Measurements from ENCODE around the gene TBC1D7. TPM values are rescaled to one million over a fixed set of nuclear protein-coding genes. Genes with fewer than 3 reads are reported as not detected.

TBC1D7 gene
- total RNA-seq, 2 donors from 2014 or later = 37.7 to 59.0 TPM

DNA sequence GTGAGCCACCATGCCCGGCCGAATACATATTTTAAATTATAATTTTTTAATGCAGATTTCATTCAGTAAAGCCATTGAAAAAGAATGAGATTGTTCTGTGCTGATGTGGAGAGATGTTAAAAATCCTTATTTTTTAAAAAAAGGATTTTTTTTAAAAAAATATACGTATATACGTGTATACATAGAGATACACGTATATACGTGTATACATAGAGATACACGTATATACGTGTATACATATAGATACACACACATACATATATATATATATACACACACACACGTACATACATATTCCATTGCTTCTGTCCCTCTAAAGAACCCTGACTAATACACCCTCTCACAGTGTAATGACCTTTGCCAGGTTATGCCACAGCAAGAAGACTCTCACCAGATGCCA is 23.8 kb upstream of the TBC1D7 start:
- Histone ChIP-seq H3K4me3 (ENCODE audit: low read length) (no peak overlapping the region), H3K4me1 (ENCODE audit: control insufficient read depth, insufficient read depth, low read length) (no peaks in the 10 kb centered on the region), H3K9ac (ENCODE audit: extremely low read depth, low read length, poor library complexity, severe bottlenecking) (no peak overlapping the region), H3K9me3 (ENCODE audit: control insufficient read depth, low read length) (no peaks in the 10 kb centered on the region), H3K27me3 (ENCODE audit: control insufficient read depth, insufficient read depth, low read length, poor library complexity, severe bottlenecking) (no peaks in the 10 kb centered on the region), H3K27ac (ENCODE audit: low read depth, low read length) (no peak overlapping the region), H3K36me3 (ENCODE audit: control insufficient read depth, insufficient read depth, low read length) (no peaks in the 10 kb centered on the region)
- 97 to 100% methylated on average over 5 to 7 of the region's 9 CpGs for WGBS, 2 experiments (ENCODE audit: insufficient coverage in 1 of 2, insufficient read length in 1 of 2)
- TF ChIP-seq, protein P1, sequence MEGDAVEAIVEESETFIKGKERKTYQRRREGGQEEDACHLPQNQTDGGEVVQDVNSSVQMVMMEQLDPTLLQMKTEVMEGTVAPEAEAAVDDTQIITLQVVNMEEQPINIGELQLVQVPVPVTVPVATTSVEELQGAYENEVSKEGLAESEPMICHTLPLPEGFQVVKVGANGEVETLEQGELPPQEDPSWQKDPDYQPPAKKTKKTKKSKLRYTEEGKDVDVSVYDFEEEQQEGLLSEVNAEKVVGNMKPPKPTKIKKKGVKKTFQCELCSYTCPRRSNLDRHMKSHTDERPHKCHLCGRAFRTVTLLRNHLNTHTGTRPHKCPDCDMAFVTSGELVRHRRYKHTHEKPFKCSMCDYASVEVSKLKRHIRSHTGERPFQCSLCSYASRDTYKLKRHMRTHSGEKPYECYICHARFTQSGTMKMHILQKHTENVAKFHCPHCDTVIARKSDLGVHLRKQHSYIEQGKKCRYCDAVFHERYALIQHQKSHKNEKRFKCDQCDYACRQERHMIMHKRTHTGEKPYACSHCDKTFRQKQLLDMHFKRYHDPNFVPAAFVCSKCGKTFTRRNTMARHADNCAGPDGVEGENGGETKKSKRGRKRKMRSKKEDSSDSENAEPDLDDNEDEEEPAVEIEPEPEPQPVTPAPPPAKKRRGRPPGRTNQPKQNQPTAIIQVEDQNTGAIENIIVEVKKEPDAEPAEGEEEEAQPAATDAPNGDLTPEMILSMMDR (conservative IDR thresholded peaks at IDR 0.05) = no peak
- Mint-ChIP-seq H3K4me3 (no peak overlapping the region), H3K27ac (no peak overlapping the region), H3K36me3 (ENCODE audit: low read depth) (no peaks in the 10 kb centered on the region), H3K4me1 (peaks cover 3% of the 10 kb centered on the region), H3K9me3 (peaks cover 5% of the 10 kb centered on the region), H3K27me3 (ENCODE audit: insufficient read depth) (no peaks in the 10 kb centered on the region)
- DNase-seq = no peak

- peak overlapping the region; percentile 85 for H3K27ac ChIP-seq (ENCODE audit: low read depth, low read length)
- Mint-ChIP-seq H3K27ac (no peak overlapping the region), H3K9me3 (peaks cover 5% of the 10 kb centered on the region), H3K4me3 (no peak overlapping the region), H3K4me1 (peaks cover 3% of the 10 kb centered on the region), H3K36me3 (ENCODE audit: low read depth) (no peaks in the 10 kb centered on the region), H3K27me3 (ENCODE audit: insufficient read depth) (no peaks in the 10 kb centered on the region)
- DNase-seq = peak; percentile 59
- no peaks in the 10 kb centered on the region for H3K27me3 ChIP-seq (ENCODE audit: control insufficient read depth, insufficient read depth, low read length, poor library complexity, severe bottlenecking)
- WGBS, 2 experiments (ENCODE audit: insufficient coverage in 1 of 2, insufficient read length in 1 of 2) = 42 to 59% methylated on average over 12 of the region's 12 CpGs
- H3K9ac ChIP-seq (ENCODE audit: extremely low read depth, low read length, poor library complexity, severe bottlenecking) = no peak overlapping the region
- no peaks in the 10 kb centered on the region for H3K4me1 ChIP-seq (ENCODE audit: control insufficient read depth, insufficient read depth, low read length)
- H3K36me3 ChIP-seq (ENCODE audit: control insufficient read depth, insufficient read depth, low read length) = no peaks in the 10 kb centered on the region
- TF ChIP-seq, protein P1 (conservative IDR thresholded peaks at IDR 0.05) = no peak
- H3K9me3 ChIP-seq (ENCODE audit: control insufficient read depth, low read length) = no peaks in the 10 kb centered on the region
- no peak overlapping the region for H3K4me3 ChIP-seq (ENCODE audit: low read length)
Measured at GRCh38 chr6:13351271-13351670, 22.9 kb upstream of the TBC1D7 start.

GRCh38 chr6:13349811-13350506 is 21.6 kb upstream of the TBC1D7 start:
- H3K9ac ChIP-seq (ENCODE audit: extremely low read depth, low read length, poor library complexity, severe bottlenecking) = no peak overlapping the region
- peaks cover 5% of the 10 kb centered on the region for H3K4me1 Mint-ChIP-seq
- H3K27me3 Mint-ChIP-seq (ENCODE audit: insufficient read depth) = no peaks in the 10 kb centered on the region
- no peaks in the 10 kb centered on the region for H3K36me3 Mint-ChIP-seq (ENCODE audit: low read depth)
- DNase-seq = no peak
- TF ChIP-seq, protein P1 (conservative IDR thresholded peaks at IDR 0.05) = no peak
- WGBS, 2 experiments (ENCODE audit: insufficient coverage in 1 of 2, insufficient read length in 1 of 2) = 88 to 94% methylated on average over 8 of the region's 8 CpGs
- no peaks in the 10 kb centered on the region for H3K9me3 ChIP-seq (ENCODE audit: control insufficient read depth, low read length)
- peaks cover 5% of the 10 kb centered on the region for H3K9me3 Mint-ChIP-seq
- H3K36me3 ChIP-seq (ENCODE audit: control insufficient read depth, insufficient read depth, low read length) = no peaks in the 10 kb centered on the region
- H3K27ac Mint-ChIP-seq = no peak overlapping the region
- no peaks in the 10 kb centered on the region for H3K27me3 ChIP-seq (ENCODE audit: control insufficient read depth, insufficient read depth, low read length, poor library complexity, severe bottlenecking)
- H3K27ac ChIP-seq (ENCODE audit: low read depth, low read length) = peak overlapping the region; percentile 85
- H3K4me3 ChIP-seq (ENCODE audit: low read length) = no peak overlapping the region
- no peaks in the 10 kb centered on the region for H3K4me1 ChIP-seq (ENCODE audit: control insufficient read depth, insufficient read depth, low read length)
- H3K4me3 Mint-ChIP-seq = no peak overlapping the region

Data from endodermal cell (in vitro differentiated cells).